Upper lobe of right lung (tissue), 1 donor: ENCODE data around the gene NR1I3. TPM values are rescaled to one million over a fixed set of nuclear protein-coding genes. Genes with fewer than 3 reads are reported as not detected.

Experiments used
- ATAC-seq: fragments of 200-7000 bp; cut with Tn5 transposase; one replicate; pipeline ENCODE4 v1.9.1; 2020; ENCODE audit warnings: mild to moderate bottlenecking, moderate library complexity
- DNase-seq: peaks from one replicate; pipeline ENCODE4 v3.0.0-alpha.2; 2020
- H3K27ac ChIP-seq: fragments of 200-600 bp; one replicate; pipeline ENCODE4 v1.8.0; 2022
- H3K27me3 ChIP-seq: fragments of 200-600 bp; one replicate; pipeline ENCODE4 v1.8.0; 2022; ENCODE audit warnings: mild to moderate bottlenecking
- H3K36me3 ChIP-seq: fragments of 200-600 bp; one replicate; pipeline ENCODE4 v1.8.0; 2022
- H3K4me1 ChIP-seq: fragments of 200-600 bp; one replicate; pipeline ENCODE4 v1.8.0; 2022
- H3K4me3 ChIP-seq: fragments of 200-600 bp; one replicate; pipeline ENCODE4 v1.8.0; 2022; ENCODE audit warnings: mild to moderate bottlenecking
- H3K9me3 ChIP-seq: fragments of 200-600 bp; one replicate; pipeline ENCODE4 v1.8.0; 2022
- intact Hi-C: fragments of 100-400 bp; cut with DNase I; formaldehyde crosslinking; loops from one replicate; pipeline ENCODE4 v1.11.0; 2022
- total RNA-seq: library from RNA; stranded (reverse); fragmentation: NEBNext Ultra II Directional; extraction: Animal tissue kit (Norgen Biotek cat#: 25700); gene quantifications from one replicate; pipeline ENCODE4 v1.2.1, GENCODE V29; 2021
- TF ChIP-seq, protein P1 (sequence below): fragments of 200-600 bp; IDR thresholded peaks from one replicate; pipeline ENCODE4 v1.8.0; 2022; ENCODE audit warnings: antibody characterized with exemption
- donor health status: DM: no; HTN: yes; CAD: no; lungs with severe emphysema.

Gene NR1I3
- total RNA-seq, 1 donor from 2014 or later = not detected

GRCh38 chr1:161209790-161210409 lies 28.1 kb downstream of the NR1I3 start:
- DNase-seq (peak; percentile 84), ATAC-seq (peak; percentile 95)
- H3K4me3 ChIP-seq = no peak overlapping the region
- peaks cover 95% of the 10 kb centered on the region for H3K36me3 ChIP-seq
- intact Hi-C loops = no loop called here
- TF ChIP-seq, protein P1, sequence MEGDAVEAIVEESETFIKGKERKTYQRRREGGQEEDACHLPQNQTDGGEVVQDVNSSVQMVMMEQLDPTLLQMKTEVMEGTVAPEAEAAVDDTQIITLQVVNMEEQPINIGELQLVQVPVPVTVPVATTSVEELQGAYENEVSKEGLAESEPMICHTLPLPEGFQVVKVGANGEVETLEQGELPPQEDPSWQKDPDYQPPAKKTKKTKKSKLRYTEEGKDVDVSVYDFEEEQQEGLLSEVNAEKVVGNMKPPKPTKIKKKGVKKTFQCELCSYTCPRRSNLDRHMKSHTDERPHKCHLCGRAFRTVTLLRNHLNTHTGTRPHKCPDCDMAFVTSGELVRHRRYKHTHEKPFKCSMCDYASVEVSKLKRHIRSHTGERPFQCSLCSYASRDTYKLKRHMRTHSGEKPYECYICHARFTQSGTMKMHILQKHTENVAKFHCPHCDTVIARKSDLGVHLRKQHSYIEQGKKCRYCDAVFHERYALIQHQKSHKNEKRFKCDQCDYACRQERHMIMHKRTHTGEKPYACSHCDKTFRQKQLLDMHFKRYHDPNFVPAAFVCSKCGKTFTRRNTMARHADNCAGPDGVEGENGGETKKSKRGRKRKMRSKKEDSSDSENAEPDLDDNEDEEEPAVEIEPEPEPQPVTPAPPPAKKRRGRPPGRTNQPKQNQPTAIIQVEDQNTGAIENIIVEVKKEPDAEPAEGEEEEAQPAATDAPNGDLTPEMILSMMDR = peak; percentile 86
- H3K27ac ChIP-seq = no peak overlapping the region
- peaks cover 14% of the 10 kb centered on the region for H3K4me1 ChIP-seq
- H3K27me3 ChIP-seq = no peaks in the 10 kb centered on the region
- H3K9me3 ChIP-seq = no peaks in the 10 kb centered on the region

DNA sequence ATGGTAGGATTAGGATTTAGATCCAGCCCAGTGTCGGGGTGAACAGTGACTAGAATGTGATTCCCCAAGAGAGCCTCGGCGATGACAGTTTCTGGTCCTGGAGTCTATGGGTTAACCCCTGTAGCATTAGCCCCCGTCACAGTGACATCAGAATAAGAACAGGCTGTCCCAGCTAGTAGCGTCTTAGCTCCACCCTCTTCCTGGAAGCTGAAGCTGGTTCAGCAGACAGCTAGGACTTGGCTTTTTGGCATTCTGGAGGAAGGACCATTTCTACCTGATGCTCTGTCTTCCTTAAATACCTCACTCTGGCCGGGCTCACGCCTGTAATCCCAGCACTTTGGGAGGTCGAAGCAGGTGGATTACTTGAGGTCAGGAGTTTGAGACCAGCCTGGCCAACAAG lies 30.8 kb downstream of the NR1I3 start:
- intact Hi-C loops = no loop called here
- peak; percentile 37 for ATAC-seq
- no peaks in the 10 kb centered on the region for H3K9me3 ChIP-seq
- peaks cover 86% of the 10 kb centered on the region for H3K36me3 ChIP-seq
- TF ChIP-seq, protein P1 = no peak
- DNase-seq = no peak
- peak overlapping the region; percentile 11 for H3K4me3 ChIP-seq
- H3K27me3 ChIP-seq = no peaks in the 10 kb centered on the region
- H3K27ac ChIP-seq = peak overlapping the region; percentile 78
- H3K4me1 ChIP-seq = peaks cover 36% of the 10 kb centered on the region

DNA sequence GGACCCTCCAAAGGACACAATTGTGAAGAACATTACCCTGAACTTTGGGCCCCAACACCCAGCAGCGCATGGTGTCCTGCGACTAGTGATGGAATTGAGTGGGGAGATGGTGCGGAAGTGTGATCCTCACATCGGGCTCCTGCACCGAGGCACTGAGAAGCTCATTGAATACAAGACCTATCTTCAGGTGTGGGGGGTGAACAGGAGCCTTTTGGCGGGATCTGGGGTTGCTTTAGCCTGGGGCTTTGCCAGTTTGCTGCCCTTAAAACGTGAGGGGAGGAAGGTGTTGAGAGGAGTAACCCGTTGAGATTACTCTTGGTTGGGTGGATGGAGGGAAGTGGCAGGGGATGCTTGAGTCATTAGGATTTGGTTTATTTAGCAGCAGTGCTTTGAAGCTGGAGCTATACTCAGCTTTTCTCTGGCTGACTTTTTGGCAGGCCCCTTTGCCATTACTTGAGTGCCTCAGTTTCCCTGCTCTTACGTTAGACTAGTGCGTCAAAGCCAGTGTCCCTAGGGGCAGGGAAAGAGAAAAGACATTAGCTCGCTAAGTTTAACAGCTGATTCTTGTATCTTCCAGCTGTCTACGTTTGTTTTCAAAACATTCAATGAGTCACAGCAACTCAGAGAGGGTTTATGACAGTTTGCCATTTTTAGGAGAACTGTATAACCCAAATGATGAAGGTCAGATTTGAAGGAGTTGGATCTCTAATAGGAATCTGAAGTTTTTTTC lies 31.4 kb downstream of the NR1I3 start:
- Histone ChIP-seq H3K4me1 (peaks cover 39% of the 10 kb centered on the region), H3K4me3 (no peak overlapping the region), H3K27me3 (no peaks in the 10 kb centered on the region), H3K36me3 (peaks cover 80% of the 10 kb centered on the region), H3K27ac (peak overlapping the region; percentile 78), H3K9me3 (no peaks in the 10 kb centered on the region)
- no peak for DNase-seq
- TF ChIP-seq, protein P1 = no peak
- intact Hi-C loops = no loop called here
- ATAC-seq = no peak

- H3K4me1 ChIP-seq = peaks cover 72% of the 10 kb centered on the region
- TF ChIP-seq, protein P1 = no peak
- peak within 1 kb of the TSS; percentile 98 for H3K27ac ChIP-seq
- H3K9me3 ChIP-seq = no peaks in the 10 kb centered on the region
- H3K36me3 ChIP-seq = peaks cover 37% of the 10 kb centered on the region
- no peaks in the 10 kb centered on the region for H3K27me3 ChIP-seq
- peak within 1 kb of the TSS; percentile 89 for H3K4me3 ChIP-seq
- intact Hi-C loops = no loop called here
- DNase-seq (peak; percentile 97), ATAC-seq (peak; percentile 96)
Measured at GRCh38 chr1:161201836-161202712, 35.9 kb downstream of the NR1I3 start, which contains the start of gene NDUFS2. Gene NDUFS2, plus strand, starts transcription at chr1:161202367. Its CDS starts 19 bp downstream, at chr1:161202386.

- TF ChIP-seq, protein P1 = no peak
- ATAC-seq (peak; percentile 6), DNase-seq (no peak)
- Histone ChIP-seq H3K4me1 (peaks cover 74% of the 10 kb centered on the region), H3K4me3 (peak overlapping the region; percentile 89), H3K36me3 (peaks cover 28% of the 10 kb centered on the region), H3K27me3 (no peaks in the 10 kb centered on the region), H3K9me3 (no peaks in the 10 kb centered on the region), H3K27ac (peak overlapping the region; percentile 98)
- intact Hi-C loops = no loop called here
Measured at GRCh38 chr1:161200992-161201835, 36.8 kb downstream of the NR1I3 start.
